Left ventricle myocardium superior (tissue), 1 donor: ENCODE results near the gene KCNK7. TPM values are rescaled to one million over a fixed set of nuclear protein-coding genes. Genes with fewer than 3 reads are reported as not detected.
"Not testable (repeated sequence)": the region's sequence is repeated elsewhere in the genome, so short reads cannot be mapped to it uniquely, and the experiment has no call there.

Experiments
- ATAC-seq: fragments of 200-7000 bp; cut with Tn5 transposase; one replicate; pipeline ENCODE4 v1.9.1; 2020; ENCODE audit warnings: mild to moderate bottlenecking, moderate library complexity
- DNase-seq: peaks from one replicate; pipeline ENCODE4 v3.0.0-alpha.2; 2020
- intact Hi-C: fragments of 100-400 bp; cut with micrococcal nuclease; formaldehyde crosslinking; loops from one replicate; pipeline ENCODE4 v1.11.0; 2022
- long read RNA-seq: library from polyadenylated mRNA; unstranded; transcript quantifications from one replicate; pipeline ENCODE4 v2.0.0, GENCODE V29; 2021
- total RNA-seq: library from RNA; stranded (reverse); fragmentation: NEBNext Ultra II Directional; extraction: Animal tissue kit (Norgen Biotek cat#: 25700); gene quantifications from one replicate; pipeline ENCODE4 v1.2.1, GENCODE V29; 2021
- donor health status: DM: no; HTN: yes; CAD: no; lungs with severe emphysema.

The KCNK7 gene
- 0.94 TPM for total RNA-seq
- long read RNA-seq, partial matches to known transcripts = 0 of 1 reads
- long read RNA-seq, other reads (novel, unspliced or antisense) = 1 of 1 reads

GRCh38 chr11:65595543-65596281 is at the start of gene KCNK7:
Gene KCNK7 (minus strand): TSS chr11:65595800. CDS start chr11:65595772, 28 bp downstream.
- DNase-seq = no peak
- no peak for ATAC-seq
- intact Hi-C loops = loop anchor here (10.0 kb wide), 1 partner anchor 51 kb away; no protein-coding TSS in a partner anchor

- DNase-seq (no peak), ATAC-seq (no peak)
- intact Hi-C loops = no loop called here
Observed at GRCh38 chr11:65644837-65645236, 49.2 kb upstream of the KCNK7 start.

GRCh38 chr11:65643971-65644370 is 48.4 kb upstream of the KCNK7 start:
- ATAC-seq = no peak
- no peak for DNase-seq
- intact Hi-C loops = no loop called here

GRCh38 chr11:65642014-65642671 is 46.5 kb upstream of the KCNK7 start:
- DNase-seq (peak; percentile 55), ATAC-seq (no peak)
- intact Hi-C loops = no loop called here

- DNase-seq (no peak), ATAC-seq (no peak)
- intact Hi-C loops = no loop called here
Observed at GRCh38 chr11:65641297-65642013, 45.9 kb upstream of the KCNK7 start.

GRCh38 chr11:65640483-65641296 is 45.1 kb upstream of the KCNK7 start:
- intact Hi-C loops = no loop called here
- ATAC-seq (peak; percentile 4), DNase-seq (peak; percentile 68)

- ATAC-seq = peak; percentile 2
- intact Hi-C loops = no loop called here
Observed at GRCh38 chr11:65639623-65640482, 44.3 kb upstream of the KCNK7 start.

GRCh38 chr11:65639228-65639597 is 43.6 kb upstream of the KCNK7 start:
- ATAC-seq, DNase-seq, intact Hi-C loops: not testable (repeated sequence)

More at GRCh38 chr11:65639623-65640482, 44.3 kb upstream of the KCNK7 start:
- peak; percentile 58 for DNase-seq

GRCh38 chr11:65637794-65638419 is 42.3 kb upstream of the KCNK7 start, which contains the start of gene SIPA1:
Gene SIPA1 (plus strand): TSS chr11:65638101. CDS start chr11:65640922, 2,821 bp downstream.
- peak; percentile 88 for DNase-seq
- ATAC-seq = peak; percentile 87
- intact Hi-C loops = no loop called here

GRCh38 chr11:65637032-65637557 is 41.5 kb upstream of the KCNK7 start:
- intact Hi-C loops = no loop called here
- no peak for DNase-seq
- ATAC-seq = no peak

- no peak for ATAC-seq
- no peak for DNase-seq
- intact Hi-C loops = no loop called here
Observed at GRCh38 chr11:65636108-65637031, 40.8 kb upstream of the KCNK7 start.

GRCh38 chr11:65634905-65635731 is 39.5 kb upstream of the KCNK7 start:
- ATAC-seq = no peak
- DNase-seq = no peak
- intact Hi-C loops = no loop called here

- DNase-seq = no peak
- ATAC-seq = no peak
- intact Hi-C loops = no loop called here
Observed at GRCh38 chr11:65634440-65634839, 38.8 kb upstream of the KCNK7 start.

- ATAC-seq (no peak), DNase-seq (no peak)
- intact Hi-C loops = no loop called here
Observed at GRCh38 chr11:65634109-65634436, 38.5 kb upstream of the KCNK7 start.

- ATAC-seq (no peak), DNase-seq (peak; percentile 19)
- intact Hi-C loops = no loop called here
Observed at GRCh38 chr11:65633390-65634108, 37.9 kb upstream of the KCNK7 start.
